HCT116 (cell line): ENCODE data around the gene AP5S1. TPM values are rescaled to one million over a fixed set of nuclear protein-coding genes. Genes with fewer than 3 reads are reported as not detected.

ENCODE experiments used
- ATAC-seq: fragments of 200-7000 bp; cut with Tn5 transposase; 2 replicates; pipeline ENCODE4 v1.9.1; 2020; ENCODE audit warnings: mild to moderate bottlenecking, moderate library complexity
- BruUV-seq: library from RNA; stranded (reverse); fragments of 400-500 nt; replicated peaks from 2 replicates; lab custom pipeline; 2021; lab: Mats Ljungman, UMichigan
- CTCF ChIA-PET: fragments of 300-600 bp; sonication (Branson Sonifier 250); formaldehyde crosslinking; loops from one replicate; lab custom pipeline; 2021; ENCODE audit warnings: antibody characterized with exemption; lab: Charles Lee
- POLR2A ChIA-PET: fragments of 300-600, 350-600 bp; sonication (Branson Sonifier 250); formaldehyde crosslinking; loops from one replicate; lab custom pipeline; 2021; ENCODE audit warnings: antibody characterized with exemption; lab: Charles Lee
- RAD21 ChIA-PET, 2 experiments: fragments of 300-600 bp; sonication (Branson Sonifier 250); formaldehyde crosslinking; loops; one replicate each; lab custom pipeline; 2023; ENCODE audit warnings: low total read pairs in 2 of 2; ENCODE audit not compliant: uncharacterized antibody in 2 of 2, unreplicated experiment in 2 of 2, low non-redundant PET in 1 of 2; lab: Charles Lee
- DNase-seq: peaks from one replicate; pipeline ENCODE4 v3.0.0-alpha.2; 2010; ENCODE audit warnings: low read depth, low spot score
- H2AFZ ChIP-seq: fragments of 200-600 bp; shearing (Covaris generic), sonication (generic); 2 replicates; pipeline ENCODE4 v1.6.1; 2017; ENCODE audit warnings: low read depth, mixed run types, mixed read lengths, antibody characterized with exemption, low read length; ENCODE audit not compliant: poor library complexity, severe bottlenecking
- H3K27ac ChIP-seq: 2 replicates; pipeline ENCODE4 v1.5.1; 2012; ENCODE audit warnings: low read depth, low read length
- H3K27me3 ChIP-seq: fragments of 200-600 bp; sonication (generic); 2 replicates; pipeline ENCODE4 v1.6.1; 2016; ENCODE audit warnings: mixed run types, low read length, mixed read lengths; ENCODE audit not compliant: insufficient read depth
- H3K36me3 ChIP-seq, 2 experiments: fragments of 200-500 bp in 1 of 2; fragments of 200-600 bp in 1 of 2; sonication (Bioruptor generic) in 1 of 2; sonication (generic) in 1 of 2; 2 replicates each; pipeline versions ENCODE4 v1.5.1 to v1.6.1; 2014 to 2016; ENCODE audit warnings: low read length in 2 of 2, inconsistent platforms in 1 of 2, mixed read lengths in 1 of 2, mixed run types in 1 of 2; ENCODE audit not compliant: insufficient read depth in 2 of 2, control insufficient read depth in 1 of 2
- H3K4me1 ChIP-seq, 2 experiments: fragments of 200-600 bp in 1 of 2; sonication (generic) in 1 of 2; 2 replicates each; pipeline versions ENCODE4 v1.5.1 to v1.6.1; 2012 to 2017; ENCODE audit warnings: low read length in 2 of 2, inconsistent platforms in 1 of 2, mild to moderate bottlenecking in 1 of 2, mixed read lengths in 1 of 2, mixed run types in 1 of 2, moderate library complexity in 1 of 2; ENCODE audit not compliant: insufficient read depth in 2 of 2, control insufficient read depth in 1 of 2
- H3K4me2 ChIP-seq: fragments of 200-600 bp; sonication (generic); 2 replicates; pipeline ENCODE4 v1.6.1; 2017; ENCODE audit warnings: mixed run types, low read length, mixed read lengths
- H3K4me3 ChIP-seq, 2 experiments: fragments of 200-600 bp in 1 of 2; sonication (generic) in 1 of 2; replicated peaks in 1 of 2; 2 replicates each; pipeline ENCODE4 v1.5.1; 2011 to 2016; ENCODE audit warnings: low read length in 2 of 2, control low read depth in 1 of 2, low read depth in 1 of 2, mild to moderate bottlenecking in 1 of 2, mixed read lengths in 1 of 2, mixed run types in 1 of 2
- H3K79me2 ChIP-seq: fragments of 200-600 bp; sonication (generic); 2 replicates; pipeline ENCODE4 v1.6.1; 2017; ENCODE audit warnings: mild to moderate bottlenecking, mixed run types, low read length, moderate library complexity, mixed read lengths; ENCODE audit not compliant: insufficient read depth
- H3K9ac ChIP-seq: fragments of 200-600 bp; sonication (generic); 2 replicates; pipeline ENCODE4 v1.6.1; 2016; ENCODE audit warnings: low read length, mixed read lengths
- H3K9me2 ChIP-seq: fragments of 200-600 bp; sonication (generic), shearing (Covaris generic); 2 replicates; pipeline ENCODE4 v1.6.1; 2017; ENCODE audit warnings: mixed run types, mild to moderate bottlenecking, moderate library complexity; ENCODE audit not compliant: insufficient read depth
- H3K9me3 ChIP-seq, 2 experiments: fragments of 200-500 bp in 1 of 2; fragments of 200-600 bp in 1 of 2; sonication (Bioruptor generic) in 1 of 2; sonication (generic) in 1 of 2; 2 replicates each; pipeline ENCODE4 v1.6.1; 2014 to 2017; ENCODE audit warnings: low read length in 2 of 2, mixed read lengths in 2 of 2, inconsistent platforms in 1 of 2, low read depth in 1 of 2, mild to moderate bottlenecking in 1 of 2, mixed run types in 1 of 2, moderate library complexity in 1 of 2; ENCODE audit not compliant: control insufficient read depth in 1 of 2, insufficient read depth in 1 of 2
- H4K20me1 ChIP-seq: fragments of 200-600 bp; sonication (generic), shearing (Covaris generic); 2 replicates; pipeline ENCODE4 v1.6.1; 2017; ENCODE audit warnings: mixed run types, mild to moderate bottlenecking, moderate library complexity; ENCODE audit not compliant: insufficient read depth
- CBX3 ChIP-seq: IDR thresholded peaks from 2 replicates; pipeline ENCODE4 v1.6.1; 2012; ENCODE audit warnings: low read depth
- CEBPB ChIP-seq: IDR thresholded peaks from 2 replicates; pipeline ENCODE4 v1.6.1; 2012; ENCODE audit warnings: low read depth
- EGR1 ChIP-seq: IDR thresholded peaks from 2 replicates; pipeline ENCODE4 v1.6.1; 2012; ENCODE audit warnings: low read depth
- EZH2 ChIP-seq: fragments of 200-600 bp; sonication (generic); IDR thresholded peaks from 2 replicates; pipeline ENCODE4 v1.6.1; 2017; ENCODE audit warnings: antibody characterized with exemption, mixed run types
- EZH2phosphoT487 ChIP-seq: fragments of 200-600 bp; IDR thresholded peaks from 2 replicates; pipeline ENCODE4 v1.6.1; 2018; ENCODE audit warnings: antibody characterized with exemption, borderline replicate concordance
- FOSL1 ChIP-seq: IDR thresholded peaks from 2 replicates; pipeline ENCODE4 v1.6.1; 2012; ENCODE audit warnings: low read depth
- JUND ChIP-seq: IDR thresholded peaks from 2 replicates; pipeline ENCODE4 v1.6.1; 2012
- POLR2AphosphoS5 ChIP-seq: IDR thresholded peaks from 2 replicates; pipeline ENCODE4 v1.6.1; 2011; ENCODE audit warnings: mild to moderate bottlenecking, low read depth, low read length, moderate library complexity
- RAD21 ChIP-seq: IDR thresholded peaks from 2 replicates; pipeline ENCODE4 v1.6.1; 2012; ENCODE audit warnings: low read depth, mild to moderate bottlenecking
- REST ChIP-seq: IDR thresholded peaks from 2 replicates; pipeline ENCODE4 v1.6.1; 2012; ENCODE audit warnings: low read depth
- SIN3A ChIP-seq: IDR thresholded peaks from 2 replicates; pipeline ENCODE4 v1.6.1; 2012; ENCODE audit warnings: low read depth
- SP1 ChIP-seq: IDR thresholded peaks from 2 replicates; pipeline ENCODE4 v1.6.1; 2012; ENCODE audit warnings: low read depth
- SRF ChIP-seq: IDR thresholded peaks from 2 replicates; pipeline ENCODE4 v1.6.1; 2012; ENCODE audit warnings: low read depth
- TCF7L2 ChIP-seq: IDR thresholded peaks from 2 replicates; pipeline ENCODE4 v1.7.0; 2011; ENCODE audit warnings: borderline replicate concordance, inconsistent platforms; ENCODE audit not compliant: insufficient read depth, insufficient read length; ENCODE audit errors: extremely low read depth
- YY1 ChIP-seq: IDR thresholded peaks from 2 replicates; pipeline ENCODE4 v1.6.1; 2011; ENCODE audit warnings: low read length, low read depth, moderate library complexity, mild to moderate bottlenecking; ENCODE audit not compliant: insufficient replicate concordance; ENCODE audit errors: extremely low read depth
- ZFX ChIP-seq: fragments of 450-650 bp; IDR thresholded peaks from 2 replicates; pipeline ENCODE4 v1.6.1; 2017
- intact Hi-C: fragments of 100-400 bp; cut with micrococcal nuclease; formaldehyde crosslinking; loops from 2 replicates; pipeline ENCODE4 v1.10.0; 2022
- total RNA-seq: library from RNA; stranded (reverse); gene quantifications from one replicate; pipeline ENCODE4 v1.2.1, GENCODE V29; 2021; ENCODE audit not compliant: unreplicated experiment
- TF ChIP-seq, protein P1 (sequence below): IDR thresholded peaks from 2 replicates; pipeline ENCODE4 v1.6.1; 2012
- TF ChIP-seq, protein P2 (sequence below), 3 experiments: fragments of 200-600 bp in 1 of 3; sonication (generic) in 1 of 3; IDR thresholded peaks in 2 of 3; conservative IDR thresholded peaks in 1 of 3; 2 replicates each; pipeline ENCODE4 v1.5.1; 2012 to 2017; ENCODE audit warnings: low read depth in 2 of 3, low read length in 2 of 3, antibody characterized with exemption in 1 of 3, borderline replicate concordance in 1 of 3, control low read depth in 1 of 3, mild to moderate bottlenecking in 1 of 3, mixed read lengths in 1 of 3, mixed run types in 1 of 3, moderate library complexity in 1 of 3; ENCODE audit not compliant: insufficient read depth in 1 of 3
- TF ChIP-seq, protein P3 (sequence below): IDR thresholded peaks from 2 replicates; pipeline ENCODE4 v1.6.1; 2011; ENCODE audit warnings: mild to moderate bottlenecking, low read length, moderate library complexity; ENCODE audit not compliant: insufficient replicate concordance; ENCODE audit errors: extremely low read depth

Gene AP5S1
- total RNA-seq, 1 experiment from 2014 or later, result 12.1 TPM

- RAD21 ChIA-PET, result interaction anchor here (0.6 to 1.2 kb wide), 6 partner anchors 31 to 109 kb away, joined by 3 to 7 read pairs (median 6); partner anchors contain the start of gene AP5S1 (in 1 of the 2)
- Histone ChIP-seq H3K79me2 (peaks cover 27% of the 10 kb centered on the region), H3K4me1 (peaks cover 25 to 40% of the 10 kb centered on the region in 2 experiments), H3K9me2 (no peaks in the 10 kb centered on the region), H3K9ac (peak within 1 kb of the TSS; percentile 72), H3K4me3 (peak within 1 kb of the TSS; percentile 68 to 70), H3K27ac (peak within 1 kb of the TSS; percentile 81), H3K9me3 (no peaks in the 10 kb centered on the region), H2AFZ (peak within 1 kb of the TSS; percentile 14), H4K20me1 (no peaks in the 10 kb centered on the region), H3K36me3 (peaks cover 0 to 8% of the 10 kb centered on the region in 2 experiments; a peak in 1 of 4 replicates), H3K27me3 (no peaks in the 10 kb centered on the region), H3K4me2 (peak within 1 kb of the TSS; percentile 88)
- intact Hi-C loops, result loop anchor here (1.0 to 5.0 kb wide), 2 partner anchors 69 to 301 kb away; no protein-coding TSS in a partner anchor
- no TSS peak for BruUV-seq
- CTCF ChIA-PET, result interaction anchor here (0.6 to 2.5 kb wide), 12 partner anchors 9 to 116 kb away, joined by 3 to 19 read pairs (median 4); partner anchors contain the start of genes ADISSP, AP5S1 and CDC25B
- POLR2A ChIA-PET, result interaction anchor here (1.0 to 2.9 kb wide), 2 partner anchors 19 to 32 kb away, joined by 5 to 16 read pairs; partner anchors contain the start of genes ADISSP and AP5S1
- ATAC-seq, result peak; percentile 88
- peak; percentile 57 for DNase-seq
- TF ChIP-seq ZFX (no peak), RAD21 (peak; percentile 84), SIN3A (no peak), REST (no peak), FOSL1 (no peak), TCF7L2 (no peak), YY1 (no peak), SRF (no peak; the same call in 1 of the 2 replicates), EZH2 (no peak), JUND (no peak), POLR2AphosphoS5 (peak; percentile 54; the same call in 1 of the 2 replicates), EGR1 (no peak), CEBPB (no peak), EZH2phosphoT487 (no peak), CBX3 (peak; percentile 41; the same call in 1 of the 2 replicates), SP1 (peak; percentile 34; the same call in 1 of the 2 replicates)
- TF ChIP-seq, protein P1, sequence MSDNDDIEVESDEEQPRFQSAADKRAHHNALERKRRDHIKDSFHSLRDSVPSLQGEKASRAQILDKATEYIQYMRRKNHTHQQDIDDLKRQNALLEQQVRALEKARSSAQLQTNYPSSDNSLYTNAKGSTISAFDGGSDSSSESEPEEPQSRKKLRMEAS, result no peak
- TF ChIP-seq, protein P2, sequence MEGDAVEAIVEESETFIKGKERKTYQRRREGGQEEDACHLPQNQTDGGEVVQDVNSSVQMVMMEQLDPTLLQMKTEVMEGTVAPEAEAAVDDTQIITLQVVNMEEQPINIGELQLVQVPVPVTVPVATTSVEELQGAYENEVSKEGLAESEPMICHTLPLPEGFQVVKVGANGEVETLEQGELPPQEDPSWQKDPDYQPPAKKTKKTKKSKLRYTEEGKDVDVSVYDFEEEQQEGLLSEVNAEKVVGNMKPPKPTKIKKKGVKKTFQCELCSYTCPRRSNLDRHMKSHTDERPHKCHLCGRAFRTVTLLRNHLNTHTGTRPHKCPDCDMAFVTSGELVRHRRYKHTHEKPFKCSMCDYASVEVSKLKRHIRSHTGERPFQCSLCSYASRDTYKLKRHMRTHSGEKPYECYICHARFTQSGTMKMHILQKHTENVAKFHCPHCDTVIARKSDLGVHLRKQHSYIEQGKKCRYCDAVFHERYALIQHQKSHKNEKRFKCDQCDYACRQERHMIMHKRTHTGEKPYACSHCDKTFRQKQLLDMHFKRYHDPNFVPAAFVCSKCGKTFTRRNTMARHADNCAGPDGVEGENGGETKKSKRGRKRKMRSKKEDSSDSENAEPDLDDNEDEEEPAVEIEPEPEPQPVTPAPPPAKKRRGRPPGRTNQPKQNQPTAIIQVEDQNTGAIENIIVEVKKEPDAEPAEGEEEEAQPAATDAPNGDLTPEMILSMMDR (IDR thresholded peaks at IDR 0.05 in 2 of 3, conservative IDR thresholded peaks at IDR 0.05 in 1 of 3; ENCODE audit: borderline replicate concordance in 1 of 3, insufficient read depth in 1 of 3, low read depth in 2 of 3, low read length in 2 of 3), result peak; percentile 58 to 91 (median 67)
- TF ChIP-seq, protein P3, sequence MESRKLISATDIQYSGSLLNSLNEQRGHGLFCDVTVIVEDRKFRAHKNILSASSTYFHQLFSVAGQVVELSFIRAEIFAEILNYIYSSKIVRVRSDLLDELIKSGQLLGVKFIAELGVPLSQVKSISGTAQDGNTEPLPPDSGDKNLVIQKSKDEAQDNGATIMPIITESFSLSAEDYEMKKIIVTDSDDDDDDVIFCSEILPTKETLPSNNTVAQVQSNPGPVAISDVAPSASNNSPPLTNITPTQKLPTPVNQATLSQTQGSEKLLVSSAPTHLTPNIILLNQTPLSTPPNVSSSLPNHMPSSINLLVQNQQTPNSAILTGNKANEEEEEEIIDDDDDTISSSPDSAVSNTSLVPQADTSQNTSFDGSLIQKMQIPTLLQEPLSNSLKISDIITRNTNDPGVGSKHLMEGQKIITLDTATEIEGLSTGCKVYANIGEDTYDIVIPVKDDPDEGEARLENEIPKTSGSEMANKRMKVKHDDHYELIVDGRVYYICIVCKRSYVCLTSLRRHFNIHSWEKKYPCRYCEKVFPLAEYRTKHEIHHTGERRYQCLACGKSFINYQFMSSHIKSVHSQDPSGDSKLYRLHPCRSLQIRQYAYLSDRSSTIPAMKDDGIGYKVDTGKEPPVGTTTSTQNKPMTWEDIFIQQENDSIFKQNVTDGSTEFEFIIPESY, result peak; percentile 91
Observed at GRCh38 chr20:3786665-3787323, 33.6 kb upstream of the AP5S1 start, which contains the start of gene CENPB. TSS of gene CENPB (minus strand) at chr20:3786740. CDS start at chr20:3786483, 257 bp downstream.
